NB4 (cell line): ENCODE measurements around the gene COL5A1.

ENCODE experiments used
- CTCF ChIP-seq: IDR thresholded peaks from one replicate; pipeline ENCODE4 v1.5.1; 2012; ENCODE audit warnings: low read depth, low read length
- POLR2A ChIP-seq: IDR thresholded peaks from 2 replicates; pipeline ENCODE4 v1.6.1; 2011; ENCODE audit warnings: mild to moderate bottlenecking; ENCODE audit not compliant: insufficient read length; ENCODE audit errors: extremely low read depth

- TF ChIP-seq POLR2A: no peak
- TF ChIP-seq CTCF: no peak
Measured at GRCh38 chr9:134880484-134881312, 239.1 kb downstream of the COL5A1 start, which contains the start of gene FCN2.
